HS-5 (cell line): ENCODE results near the gene PMM2.

Source experiments
- DNase-seq: peaks from one replicate; pipeline ENCODE4 v3.0.0-alpha.2; 2012; ENCODE audit warnings: low read depth

PMM2 gene

GRCh38 chr16:8887952-8888560 lies 90.4 kb downstream of the PMM2 start:
- DNase-seq: no peak

GRCh38 chr16:8888951-8889892 lies 91.6 kb downstream of the PMM2 start:
- DNase-seq: no peak

- DNase-seq: no peak
Measured at GRCh38 chr16:8889893-8890548, 92.4 kb downstream of the PMM2 start.

- no peak for DNase-seq
Measured at GRCh38 chr16:8890549-8890921, 92.9 kb downstream of the PMM2 start.

- DNase-seq: no peak
Measured at GRCh38 chr16:8892101-8892575, 94.5 kb downstream of the PMM2 start.

GRCh38 chr16:8893426-8893825 lies 95.8 kb downstream of the PMM2 start:
- no peak for DNase-seq

GRCh38 chr16:8893976-8894690 lies 96.5 kb downstream of the PMM2 start:
- DNase-seq: no peak

GRCh38 chr16:8894736-8895334 lies 97.2 kb downstream of the PMM2 start:
- DNase-seq: no peak

GRCh38 chr16:8898660-8899318 lies 101.2 kb downstream of the PMM2 start:
- DNase-seq: no peak
